HepG2 (cell line): ENCODE results near the gene ALDH3A2. TPM values are rescaled to one million over a fixed set of nuclear protein-coding genes. Genes with fewer than 3 reads are reported as not detected.

Source experiments
- ESRRA ChIP-seq: sonication (generic); formaldehyde crosslinking; IDR thresholded peaks from 2 replicates; pipeline ENCODE4 v1.5.1; 2020; ENCODE audit warnings: mild to moderate bottlenecking, low read depth, missing genetic modification reagents
- FOXK2 ChIP-seq: fragments of 450-650 bp; IDR thresholded peaks from 2 replicates; pipeline ENCODE4 v1.6.1; 2016
- GFI1 ChIP-seq: sonication (generic); formaldehyde crosslinking; IDR thresholded peaks from 2 replicates; pipeline ENCODE4 v1.5.0; 2020; ENCODE audit warnings: missing genetic modification reagents, mild to moderate bottlenecking, borderline replicate concordance
- GPN1 ChIP-seq: sonication (generic); formaldehyde crosslinking; IDR thresholded peaks from 2 replicates; pipeline ENCODE4 v1.5.1; 2020; ENCODE audit warnings: missing genetic modification reagents, borderline replicate concordance
- HMG20A ChIP-seq: IDR thresholded peaks from 2 replicates; pipeline ENCODE4 v1.6.1; 2016; ENCODE audit warnings: borderline replicate concordance
- JDP2 ChIP-seq: sonication (generic); formaldehyde crosslinking; IDR thresholded peaks from 2 replicates; pipeline ENCODE4 v1.8.1; 2022; ENCODE audit warnings: missing genetic modification reagents, borderline replicate concordance
- NAIF1 ChIP-seq: sonication (generic); formaldehyde crosslinking; IDR thresholded peaks from 2 replicates; pipeline ENCODE4 v1.5.0; 2020; ENCODE audit warnings: mild to moderate bottlenecking, missing genetic modification reagents, borderline replicate concordance
- NFE2L2 ChIP-seq: fragments of 150-350 bp; IDR thresholded peaks from 2 replicates; pipeline ENCODE4 v1.6.1; 2014; ENCODE audit warnings: low read length
- RFX3 ChIP-seq: IDR thresholded peaks from 2 replicates; pipeline ENCODE4 v1.6.1; 2016; ENCODE audit warnings: missing biosample characterization, missing genetic modification reagents
- SALL1 ChIP-seq: sonication (generic); formaldehyde crosslinking; IDR thresholded peaks from 2 replicates; pipeline ENCODE4 v1.8.0; 2022; ENCODE audit warnings: mild to moderate bottlenecking, missing genetic modification reagents
- SP2 ChIP-seq: sonication (generic); formaldehyde crosslinking; IDR thresholded peaks from 2 replicates; pipeline ENCODE4 v1.5.1; 2020; ENCODE audit warnings: mild to moderate bottlenecking, missing genetic modification reagents
- SP5 ChIP-seq: IDR thresholded peaks from 2 replicates; pipeline ENCODE4 v1.6.1; 2016; ENCODE audit warnings: low read depth, borderline replicate concordance
- TP53 ChIP-seq: sonication (generic); formaldehyde crosslinking; conservative IDR thresholded peaks from 2 replicates; pipeline ENCODE4 v1.4.0; 2020; ENCODE audit warnings: missing genetic modification reagents
- ZFP36 ChIP-seq: fragments of 150-350 bp; IDR thresholded peaks from 2 replicates; pipeline ENCODE4 v1.6.1; 2018; ENCODE audit warnings: borderline replicate concordance, low read length, low read depth; ENCODE audit not compliant: partially characterized antibody
- ZKSCAN5 ChIP-seq: sonication (generic); formaldehyde crosslinking; IDR thresholded peaks from 2 replicates; pipeline ENCODE4 v1.5.1; 2020; ENCODE audit warnings: mild to moderate bottlenecking, missing genetic modification reagents
- ZNF558 ChIP-seq: sonication (generic); formaldehyde crosslinking; IDR thresholded peaks from 2 replicates; pipeline ENCODE4 v1.9.0; 2022; ENCODE audit warnings: mild to moderate bottlenecking, missing genetic modification reagents, borderline replicate concordance
- polyA plus RNA-seq, 8 experiments: library from polyadenylated mRNA; depleted of rRNA in 3 of 8; stranded (reverse) in 7 of 8; unstranded in 1 of 8; fragments of >200 nt; fragmentation: Illumina TruSeq in 4 of 8; extraction: Trizol in 4 of 8; gene quantifications; 2 replicates each; pipeline versions ENCODE4 v1.2.1 to v1.2.3, GENCODE V29; 2011 to 2016; ENCODE audit warnings: low read depth in 4 of 8, missing spikeins in 1 of 8, mixed read lengths in 1 of 8; ENCODE audit not compliant: insufficient read depth in 1 of 8
- total RNA-seq, 5 experiments: library from RNA; depleted of rRNA; stranded (reverse); fragments of >200 nt; fragmentation: Illumina TruSeq; extraction: Trizol; gene quantifications; 2 replicates each; pipeline ENCODE4 v1.2.3, GENCODE V29; 2016; ENCODE audit warnings: low read depth in 1 of 5
- TF ChIP-seq, protein P1 (sequence below): sonication (generic); formaldehyde crosslinking; IDR thresholded peaks from 2 replicates; pipeline ENCODE4 v1.4.0; 2020; ENCODE audit warnings: missing genetic modification reagents
- TF ChIP-seq, protein P2 (sequence below): sonication (generic); formaldehyde crosslinking; IDR thresholded peaks from 2 replicates; pipeline ENCODE4 v1.4.0; 2020; ENCODE audit warnings: missing genetic modification reagents
- TF ChIP-seq, protein P3 (sequence below): sonication (generic); formaldehyde crosslinking; IDR thresholded peaks from 2 replicates; pipeline ENCODE4 v1.4.0; 2020; ENCODE audit warnings: mild to moderate bottlenecking, missing genetic modification reagents
- TF ChIP-seq, protein P4 (sequence below): sonication (generic); formaldehyde crosslinking; IDR thresholded peaks from 2 replicates; pipeline ENCODE4 v1.8.0; 2022; ENCODE audit warnings: mild to moderate bottlenecking, missing genetic modification reagents, moderate library complexity
- TF ChIP-seq, protein P5 (sequence below): sonication (generic); formaldehyde crosslinking; conservative IDR thresholded peaks from 2 replicates; pipeline ENCODE4 v1.8.0; 2022; ENCODE audit warnings: low read depth, missing genetic modification reagents
- TF ChIP-seq, protein P6 (sequence below): IDR thresholded peaks from 2 replicates; pipeline ENCODE4 v1.6.1; 2018; ENCODE audit warnings: missing genetic modification reagents

ALDH3A2 gene
- total and polyA plus RNA-seq, 2 of the 13 experiments (the other 11 are each of a cell fraction or from before 2014, with no cell fraction given): 80.8 to 180 TPM

DNA sequence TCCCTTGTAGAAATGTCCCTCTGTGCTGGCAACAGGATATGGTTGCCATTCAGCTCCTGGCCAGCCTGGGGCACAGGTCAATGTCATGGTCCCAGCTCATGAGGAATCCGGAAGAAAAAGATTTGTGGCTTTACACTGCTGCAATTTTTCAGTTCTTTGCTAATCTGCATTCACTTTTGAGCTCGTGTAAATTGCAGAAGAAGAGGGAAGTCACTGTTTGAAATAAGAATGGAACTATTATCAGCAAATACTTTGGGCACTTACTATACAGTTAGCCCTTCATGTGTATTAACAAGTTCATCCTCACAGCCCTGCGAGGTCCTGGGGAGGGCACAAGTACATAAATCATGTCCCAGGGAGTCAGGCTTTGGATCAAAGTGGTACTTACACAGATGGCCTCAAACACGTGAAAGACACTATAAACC lies 53.7 kb downstream of the ALDH3A2 start (continued):
- TF ChIP-seq, protein P1, sequence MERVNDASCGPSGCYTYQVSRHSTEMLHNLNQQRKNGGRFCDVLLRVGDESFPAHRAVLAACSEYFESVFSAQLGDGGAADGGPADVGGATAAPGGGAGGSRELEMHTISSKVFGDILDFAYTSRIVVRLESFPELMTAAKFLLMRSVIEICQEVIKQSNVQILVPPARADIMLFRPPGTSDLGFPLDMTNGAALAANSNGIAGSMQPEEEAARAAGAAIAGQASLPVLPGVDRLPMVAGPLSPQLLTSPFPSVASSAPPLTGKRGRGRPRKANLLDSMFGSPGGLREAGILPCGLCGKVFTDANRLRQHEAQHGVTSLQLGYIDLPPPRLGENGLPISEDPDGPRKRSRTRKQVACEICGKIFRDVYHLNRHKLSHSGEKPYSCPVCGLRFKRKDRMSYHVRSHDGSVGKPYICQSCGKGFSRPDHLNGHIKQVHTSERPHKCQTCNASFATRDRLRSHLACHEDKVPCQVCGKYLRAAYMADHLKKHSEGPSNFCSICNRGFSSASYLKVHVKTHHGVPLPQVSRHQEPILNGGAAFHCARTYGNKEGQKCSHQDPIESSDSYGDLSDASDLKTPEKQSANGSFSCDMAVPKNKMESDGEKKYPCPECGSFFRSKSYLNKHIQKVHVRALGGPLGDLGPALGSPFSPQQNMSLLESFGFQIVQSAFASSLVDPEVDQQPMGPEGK: peak; percentile 27; the same call in 1 of the 2 replicates
- TF ChIP-seq, protein P2, sequence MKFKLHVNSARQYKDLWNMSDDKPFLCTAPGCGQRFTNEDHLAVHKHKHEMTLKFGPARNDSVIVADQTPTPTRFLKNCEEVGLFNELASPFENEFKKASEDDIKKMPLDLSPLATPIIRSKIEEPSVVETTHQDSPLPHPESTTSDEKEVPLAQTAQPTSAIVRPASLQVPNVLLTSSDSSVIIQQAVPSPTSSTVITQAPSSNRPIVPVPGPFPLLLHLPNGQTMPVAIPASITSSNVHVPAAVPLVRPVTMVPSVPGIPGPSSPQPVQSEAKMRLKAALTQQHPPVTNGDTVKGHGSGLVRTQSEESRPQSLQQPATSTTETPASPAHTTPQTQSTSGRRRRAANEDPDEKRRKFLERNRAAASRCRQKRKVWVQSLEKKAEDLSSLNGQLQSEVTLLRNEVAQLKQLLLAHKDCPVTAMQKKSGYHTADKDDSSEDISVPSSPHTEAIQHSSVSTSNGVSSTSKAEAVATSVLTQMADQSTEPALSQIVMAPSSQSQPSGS (CRISPR knock-in tag): no peak
- TF ChIP-seq HMG20A (CRISPR knock-in tag) (peak; percentile 57; the same call in 1 of the 2 replicates), GPN1 (CRISPR knock-in tag) (no peak), SP2 (CRISPR knock-in tag) (no peak), SALL1 (CRISPR knock-in tag) (peak; percentile 61; the same call in 1 of the 2 replicates), ZNF558 (CRISPR knock-in tag) (no peak), ZFP36 (no peak), GFI1 (CRISPR knock-in tag) (peak; percentile 74), NFE2L2 (no peak), JDP2 (no peak), SP5 (CRISPR knock-in tag) (peak; percentile 42; the same call in 1 of the 2 replicates), ZKSCAN5 (CRISPR knock-in tag) (no peak), FOXK2 (no peak), ESRRA (CRISPR knock-in tag) (no peak), RFX3 (no peak), TP53 (CRISPR knock-in tag) (no peak), NAIF1 (CRISPR knock-in tag) (no peak)
- TF ChIP-seq, protein P3, sequence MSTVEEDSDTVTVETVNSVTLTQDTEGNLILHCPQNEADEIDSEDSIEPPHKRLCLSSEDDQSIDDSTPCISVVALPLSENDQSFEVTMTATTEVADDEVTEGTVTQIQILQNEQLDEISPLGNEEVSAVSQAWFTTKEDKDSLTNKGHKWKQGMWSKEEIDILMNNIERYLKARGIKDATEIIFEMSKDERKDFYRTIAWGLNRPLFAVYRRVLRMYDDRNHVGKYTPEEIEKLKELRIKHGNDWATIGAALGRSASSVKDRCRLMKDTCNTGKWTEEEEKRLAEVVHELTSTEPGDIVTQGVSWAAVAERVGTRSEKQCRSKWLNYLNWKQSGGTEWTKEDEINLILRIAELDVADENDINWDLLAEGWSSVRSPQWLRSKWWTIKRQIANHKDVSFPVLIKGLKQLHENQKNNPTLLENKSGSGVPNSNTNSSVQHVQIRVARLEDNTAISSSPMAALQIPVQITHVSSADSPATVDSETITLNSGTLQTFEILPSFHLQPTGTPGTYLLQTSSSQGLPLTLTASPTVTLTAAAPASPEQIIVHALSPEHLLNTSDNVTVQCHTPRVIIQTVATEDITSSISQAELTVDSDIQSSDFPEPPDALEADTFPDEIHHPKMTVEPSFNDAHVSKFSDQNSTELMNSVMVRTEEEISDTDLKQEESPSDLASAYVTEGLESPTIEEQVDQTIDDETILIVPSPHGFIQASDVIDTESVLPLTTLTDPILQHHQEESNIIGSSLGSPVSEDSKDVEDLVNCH (CRISPR knock-in tag): no peak
- TF ChIP-seq, protein P4, sequence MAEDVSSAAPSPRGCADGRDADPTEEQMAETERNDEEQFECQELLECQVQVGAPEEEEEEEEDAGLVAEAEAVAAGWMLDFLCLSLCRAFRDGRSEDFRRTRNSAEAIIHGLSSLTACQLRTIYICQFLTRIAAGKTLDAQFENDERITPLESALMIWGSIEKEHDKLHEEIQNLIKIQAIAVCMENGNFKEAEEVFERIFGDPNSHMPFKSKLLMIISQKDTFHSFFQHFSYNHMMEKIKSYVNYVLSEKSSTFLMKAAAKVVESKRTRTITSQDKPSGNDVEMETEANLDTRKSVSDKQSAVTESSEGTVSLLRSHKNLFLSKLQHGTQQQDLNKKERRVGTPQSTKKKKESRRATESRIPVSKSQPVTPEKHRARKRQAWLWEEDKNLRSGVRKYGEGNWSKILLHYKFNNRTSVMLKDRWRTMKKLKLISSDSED (CRISPR knock-in tag): no peak
- TF ChIP-seq, protein P5, sequence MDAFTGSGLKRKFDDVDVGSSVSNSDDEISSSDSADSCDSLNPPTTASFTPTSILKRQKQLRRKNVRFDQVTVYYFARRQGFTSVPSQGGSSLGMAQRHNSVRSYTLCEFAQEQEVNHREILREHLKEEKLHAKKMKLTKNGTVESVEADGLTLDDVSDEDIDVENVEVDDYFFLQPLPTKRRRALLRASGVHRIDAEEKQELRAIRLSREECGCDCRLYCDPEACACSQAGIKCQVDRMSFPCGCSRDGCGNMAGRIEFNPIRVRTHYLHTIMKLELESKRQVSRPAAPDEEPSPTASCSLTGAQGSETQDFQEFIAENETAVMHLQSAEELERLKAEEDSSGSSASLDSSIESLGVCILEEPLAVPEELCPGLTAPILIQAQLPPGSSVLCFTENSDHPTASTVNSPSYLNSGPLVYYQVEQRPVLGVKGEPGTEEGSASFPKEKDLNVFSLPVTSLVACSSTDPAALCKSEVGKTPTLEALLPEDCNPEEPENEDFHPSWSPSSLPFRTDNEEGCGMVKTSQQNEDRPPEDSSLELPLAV: no peak
- TF ChIP-seq, protein P6, sequence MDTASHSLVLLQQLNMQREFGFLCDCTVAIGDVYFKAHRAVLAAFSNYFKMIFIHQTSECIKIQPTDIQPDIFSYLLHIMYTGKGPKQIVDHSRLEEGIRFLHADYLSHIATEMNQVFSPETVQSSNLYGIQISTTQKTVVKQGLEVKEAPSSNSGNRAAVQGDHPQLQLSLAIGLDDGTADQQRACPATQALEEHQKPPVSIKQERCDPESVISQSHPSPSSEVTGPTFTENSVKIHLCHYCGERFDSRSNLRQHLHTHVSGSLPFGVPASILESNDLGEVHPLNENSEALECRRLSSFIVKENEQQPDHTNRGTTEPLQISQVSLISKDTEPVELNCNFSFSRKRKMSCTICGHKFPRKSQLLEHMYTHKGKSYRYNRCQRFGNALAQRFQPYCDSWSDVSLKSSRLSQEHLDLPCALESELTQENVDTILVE (CRISPR knock-in tag): no peak
